HepG2 (cell line): ENCODE data around the gene IRS1. TPM values are rescaled to one million over a fixed set of nuclear protein-coding genes. Genes with fewer than 3 reads are reported as not detected.
A peak's percentile ranks its signal among the peaks of the same experiment; 100 is the strongest.

Experiments used
- ATAC-seq: fragments of 200-7000 bp; cut with Tn5 transposase; 3 replicates; pipeline ENCODE4 v1.9.1; 2020; ENCODE audit warnings: mild to moderate bottlenecking, moderate library complexity
- BruUV-seq: library from RNA; stranded (reverse); fragments of 400-500 nt; replicated peaks from 2 replicates; lab custom pipeline; 2021; lab: Mats Ljungman, UMichigan
- CTCF ChIA-PET: fragments of 300-600 bp; formaldehyde crosslinking; extraction: SDS; loops from one replicate; lab custom pipeline; 2021; ENCODE audit warnings: low total read pairs, inconsistent platforms, low intra/inter-chr PET ratio; lab: Yijun Ruan, JAX
- POLR2A ChIA-PET: fragments of 350-600 bp; sonication (Branson Sonifier 250); formaldehyde crosslinking; loops from one replicate; lab custom pipeline; 2020; ENCODE audit warnings: antibody characterized with exemption, inconsistent platforms; lab: Yijun Ruan, JAX
- DNase-seq: peaks from one replicate; pipeline ENCODE4 v3.0.0-alpha.2; 2015; ENCODE audit warnings: low spot score
- FAIRE-seq: peaks from 3 replicates; lab custom pipeline; 2011; peaks lifted over from hg19 to GRCh38; lab: Jason Lieb, UNC
- H2AFZ ChIP-seq: one replicate; pipeline ENCODE4 v1.6.1; 2011; ENCODE audit warnings: low read length, inconsistent platforms
- H3K27ac ChIP-seq: fragments of 300-600 bp; 3 replicates; pipeline ENCODE4 v1.8.0; 2011; ENCODE audit warnings: mixed run types, mild to moderate bottlenecking, mixed read lengths, low read length, inconsistent platforms; ENCODE audit not compliant: insufficient read depth; ENCODE audit errors: extremely low read length
- H3K27me3 ChIP-seq, 2 experiments: fragments of 200-600 bp in 1 of 2; 2 replicates in 1 of 2; 3 replicates in 1 of 2; pipeline versions ENCODE4 v1.6.0 to v1.8.0; 2011; ENCODE audit warnings: low read length in 2 of 2, mild to moderate bottlenecking in 2 of 2, moderate library complexity in 2 of 2, inconsistent platforms in 1 of 2; ENCODE audit not compliant: insufficient read depth in 2 of 2, control insufficient read depth in 1 of 2
- H3K36me3 ChIP-seq, 2 experiments: fragments of 200-600 bp in 1 of 2; replicated peaks in 1 of 2; 2 replicates in 1 of 2; 3 replicates in 1 of 2; pipeline versions ENCODE4 v1.5.1 to v1.8.0; 2011; ENCODE audit warnings: low read length in 2 of 2, inconsistent platforms in 1 of 2; ENCODE audit not compliant: insufficient read depth in 2 of 2, control insufficient read depth in 1 of 2
- H3K4me1 ChIP-seq: 2 replicates; pipeline ENCODE4 v1.5.1; 2012; ENCODE audit warnings: low read length, inconsistent platforms; ENCODE audit not compliant: insufficient read depth
- H3K4me2 ChIP-seq: 2 replicates; pipeline ENCODE4 v1.6.0; 2011; ENCODE audit warnings: low read depth, low read length, inconsistent platforms
- H3K4me3 ChIP-seq, 3 experiments: fragments of 200-600 bp in 1 of 3; sonication (generic), shearing (Covaris generic) in 1 of 3; replicated peaks in 1 of 3; 2 replicates each; pipeline ENCODE4 v1.5.1; 2011 to 2016; ENCODE audit warnings: low read length in 3 of 3, inconsistent platforms in 2 of 3, low read depth in 2 of 3, mild to moderate bottlenecking in 2 of 3, control low read depth in 1 of 3, mixed read lengths in 1 of 3; ENCODE audit not compliant: insufficient read depth in 1 of 3
- H3K79me2 ChIP-seq: one replicate; pipeline ENCODE4 v1.6.1; 2011; ENCODE audit warnings: low read length, inconsistent platforms; ENCODE audit not compliant: insufficient read depth
- H3K9ac ChIP-seq: 2 replicates; pipeline ENCODE4 v1.6.0; 2011; ENCODE audit warnings: mild to moderate bottlenecking, low read depth, low read length, inconsistent platforms; ENCODE audit not compliant: insufficient read depth
- H3K9me3 ChIP-seq: 2 replicates; pipeline ENCODE4 v1.5.1; 2012; ENCODE audit warnings: mild to moderate bottlenecking, low read length
- H4K20me1 ChIP-seq: 2 replicates; pipeline ENCODE4 v1.6.0; 2011; ENCODE audit warnings: inconsistent platforms, mild to moderate bottlenecking, low read length, moderate library complexity; ENCODE audit not compliant: insufficient read depth
- NBN ChIP-seq: fragments of 450-650 bp; conservative IDR thresholded peaks from 2 replicates; pipeline ENCODE4 v1.6.1; 2017
- NFE2 ChIP-seq: sonication (generic); formaldehyde crosslinking; IDR thresholded peaks from 2 replicates; pipeline ENCODE4 v1.4.0; 2020; ENCODE audit warnings: missing genetic modification reagents
- NFKBIZ ChIP-seq: IDR thresholded peaks from 2 replicates; pipeline ENCODE4 v1.6.1; 2018; ENCODE audit warnings: missing genetic modification reagents, missing compliant biosample characterization
- NR3C1 ChIP-seq: sonication (generic); formaldehyde crosslinking; IDR thresholded peaks from 2 replicates; pipeline ENCODE4 v1.4.0; 2020; ENCODE audit warnings: missing genetic modification reagents
- TOPORS ChIP-seq: sonication (generic); formaldehyde crosslinking; IDR thresholded peaks from 2 replicates; pipeline ENCODE4 v1.8.0; 2023; ENCODE audit warnings: mild to moderate bottlenecking, missing genetic modification reagents
- WIZ ChIP-seq: sonication (generic); formaldehyde crosslinking; IDR thresholded peaks from 2 replicates; pipeline ENCODE4 v1.5.1; 2020; ENCODE audit warnings: mild to moderate bottlenecking, missing genetic modification reagents
- ZBTB39 ChIP-seq: sonication (generic); formaldehyde crosslinking; IDR thresholded peaks from 2 replicates; pipeline ENCODE4 v1.5.0; 2020; ENCODE audit warnings: missing genetic modification reagents
- ZMYM3 ChIP-seq: sonication (generic); formaldehyde crosslinking; IDR thresholded peaks from 2 replicates; pipeline ENCODE4 v1.5.1; 2020; ENCODE audit warnings: mild to moderate bottlenecking, missing genetic modification reagents
- ZNF83 ChIP-seq: sonication (generic); formaldehyde crosslinking; IDR thresholded peaks from 2 replicates; pipeline ENCODE4 v1.4.0; 2020; ENCODE audit warnings: missing genetic modification reagents, mild to moderate bottlenecking, borderline replicate concordance
- ZSCAN31 ChIP-seq: sonication (generic); formaldehyde crosslinking; IDR thresholded peaks from 2 replicates; pipeline ENCODE4 v1.5.0; 2020; ENCODE audit warnings: low read depth, mild to moderate bottlenecking, missing genetic modification reagents
- WGBS: methylation state at CpG from one replicate; pipeline ENCODE4 v1.1.6; 2017; ENCODE audit warnings: low lambda C conversion rate; 5-methylcytosine and 5-hydroxymethylcytosine counted together
- in situ Hi-C: cut with HindIII; loops from 2 replicates; pipeline ENCODE4 v1.10.0; 2017; ENCODE audit warnings: low pct_unique_long_range_greater_than_20kb; ENCODE audit not compliant: extremely low pct_ligation_motif_present
- intact Hi-C: fragments of 100-400 bp; cut with micrococcal nuclease; formaldehyde crosslinking; loops from one replicate; pipeline ENCODE4 v1.10.0; 2022; ENCODE audit not compliant: unreplicated experiment
- polyA plus RNA-seq, 8 experiments: library from polyadenylated mRNA; depleted of rRNA in 3 of 8; stranded (reverse) in 7 of 8; unstranded in 1 of 8; fragments of >200 nt; fragmentation: Illumina TruSeq in 4 of 8; extraction: Trizol in 4 of 8; gene quantifications; 2 replicates each; pipeline versions ENCODE4 v1.2.1 to v1.2.3, GENCODE V29; 2011 to 2016; ENCODE audit warnings: low read depth in 4 of 8, missing spikeins in 1 of 8, mixed read lengths in 1 of 8; ENCODE audit not compliant: insufficient read depth in 1 of 8
- total RNA-seq, 5 experiments: library from RNA; depleted of rRNA; stranded (reverse); fragments of >200 nt; fragmentation: Illumina TruSeq; extraction: Trizol; gene quantifications; 2 replicates each; pipeline ENCODE4 v1.2.3, GENCODE V29; 2016; ENCODE audit warnings: low read depth in 1 of 5
- TF ChIP-seq, protein P1 (sequence below): sonication (generic); formaldehyde crosslinking; conservative IDR thresholded peaks from 2 replicates; pipeline ENCODE4 v1.4.0; 2020; ENCODE audit warnings: missing genetic modification reagents
- TF ChIP-seq, protein P2 (sequence below): sonication (generic); formaldehyde crosslinking; IDR thresholded peaks from 2 replicates; pipeline ENCODE4 v1.5.0; 2020; ENCODE audit warnings: mild to moderate bottlenecking, missing genetic modification reagents, borderline replicate concordance

Gene IRS1
- total and polyA plus RNA-seq, 2 of the 13 experiments (the other 11 are each of a cell fraction or from before 2014, with no cell fraction given): 8.7 to 9.0 TPM

DNA sequence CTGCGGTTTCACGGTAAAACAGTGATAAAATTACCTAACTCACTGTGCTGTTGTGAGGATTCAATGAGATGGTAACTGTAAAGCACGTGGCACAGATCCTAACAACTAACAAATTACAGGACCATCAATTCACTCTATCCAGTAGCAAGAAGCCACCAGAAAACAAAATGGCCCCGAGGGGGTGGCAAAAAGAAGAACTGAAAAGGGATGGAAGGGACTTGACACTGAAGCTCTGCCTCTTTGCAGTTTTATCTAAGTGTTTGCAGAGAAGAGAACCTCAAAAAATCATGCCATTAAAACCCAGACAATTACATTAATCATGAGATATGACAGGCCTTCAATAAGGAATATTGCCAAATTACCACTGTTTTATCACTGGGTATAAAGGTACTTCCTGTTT lies 46.7 kb downstream of the IRS1 start:
- Histone ChIP-seq H3K9me3 (no peaks in the 10 kb centered on the region), H3K4me1 (peaks cover 18% of the 10 kb centered on the region)
- peak; percentile 32 for FAIRE-seq
- TF ChIP-seq ZNF83 (CRISPR knock-in tag) (no peak), NFKBIZ (CRISPR knock-in tag) (no peak), ZSCAN31 (CRISPR knock-in tag) (no peak), NBN (no peak), ZBTB39 (CRISPR knock-in tag) (no peak), NR3C1 (CRISPR knock-in tag) (no peak), WIZ (CRISPR knock-in tag) (no peak), ZMYM3 (CRISPR knock-in tag) (no peak), NFE2 (CRISPR knock-in tag) (no peak), TOPORS (CRISPR knock-in tag) (no peak)
- TF ChIP-seq, protein P1, sequence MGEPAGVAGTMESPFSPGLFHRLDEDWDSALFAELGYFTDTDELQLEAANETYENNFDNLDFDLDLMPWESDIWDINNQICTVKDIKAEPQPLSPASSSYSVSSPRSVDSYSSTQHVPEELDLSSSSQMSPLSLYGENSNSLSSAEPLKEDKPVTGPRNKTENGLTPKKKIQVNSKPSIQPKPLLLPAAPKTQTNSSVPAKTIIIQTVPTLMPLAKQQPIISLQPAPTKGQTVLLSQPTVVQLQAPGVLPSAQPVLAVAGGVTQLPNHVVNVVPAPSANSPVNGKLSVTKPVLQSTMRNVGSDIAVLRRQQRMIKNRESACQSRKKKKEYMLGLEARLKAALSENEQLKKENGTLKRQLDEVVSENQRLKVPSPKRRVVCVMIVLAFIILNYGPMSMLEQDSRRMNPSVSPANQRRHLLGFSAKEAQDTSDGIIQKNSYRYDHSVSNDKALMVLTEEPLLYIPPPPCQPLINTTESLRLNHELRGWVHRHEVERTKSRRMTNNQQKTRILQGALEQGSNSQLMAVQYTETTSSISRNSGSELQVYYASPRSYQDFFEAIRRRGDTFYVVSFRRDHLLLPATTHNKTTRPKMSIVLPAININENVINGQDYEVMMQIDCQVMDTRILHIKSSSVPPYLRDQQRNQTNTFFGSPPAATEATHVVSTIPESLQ (CRISPR knock-in tag): no peak
- TF ChIP-seq, protein P2, sequence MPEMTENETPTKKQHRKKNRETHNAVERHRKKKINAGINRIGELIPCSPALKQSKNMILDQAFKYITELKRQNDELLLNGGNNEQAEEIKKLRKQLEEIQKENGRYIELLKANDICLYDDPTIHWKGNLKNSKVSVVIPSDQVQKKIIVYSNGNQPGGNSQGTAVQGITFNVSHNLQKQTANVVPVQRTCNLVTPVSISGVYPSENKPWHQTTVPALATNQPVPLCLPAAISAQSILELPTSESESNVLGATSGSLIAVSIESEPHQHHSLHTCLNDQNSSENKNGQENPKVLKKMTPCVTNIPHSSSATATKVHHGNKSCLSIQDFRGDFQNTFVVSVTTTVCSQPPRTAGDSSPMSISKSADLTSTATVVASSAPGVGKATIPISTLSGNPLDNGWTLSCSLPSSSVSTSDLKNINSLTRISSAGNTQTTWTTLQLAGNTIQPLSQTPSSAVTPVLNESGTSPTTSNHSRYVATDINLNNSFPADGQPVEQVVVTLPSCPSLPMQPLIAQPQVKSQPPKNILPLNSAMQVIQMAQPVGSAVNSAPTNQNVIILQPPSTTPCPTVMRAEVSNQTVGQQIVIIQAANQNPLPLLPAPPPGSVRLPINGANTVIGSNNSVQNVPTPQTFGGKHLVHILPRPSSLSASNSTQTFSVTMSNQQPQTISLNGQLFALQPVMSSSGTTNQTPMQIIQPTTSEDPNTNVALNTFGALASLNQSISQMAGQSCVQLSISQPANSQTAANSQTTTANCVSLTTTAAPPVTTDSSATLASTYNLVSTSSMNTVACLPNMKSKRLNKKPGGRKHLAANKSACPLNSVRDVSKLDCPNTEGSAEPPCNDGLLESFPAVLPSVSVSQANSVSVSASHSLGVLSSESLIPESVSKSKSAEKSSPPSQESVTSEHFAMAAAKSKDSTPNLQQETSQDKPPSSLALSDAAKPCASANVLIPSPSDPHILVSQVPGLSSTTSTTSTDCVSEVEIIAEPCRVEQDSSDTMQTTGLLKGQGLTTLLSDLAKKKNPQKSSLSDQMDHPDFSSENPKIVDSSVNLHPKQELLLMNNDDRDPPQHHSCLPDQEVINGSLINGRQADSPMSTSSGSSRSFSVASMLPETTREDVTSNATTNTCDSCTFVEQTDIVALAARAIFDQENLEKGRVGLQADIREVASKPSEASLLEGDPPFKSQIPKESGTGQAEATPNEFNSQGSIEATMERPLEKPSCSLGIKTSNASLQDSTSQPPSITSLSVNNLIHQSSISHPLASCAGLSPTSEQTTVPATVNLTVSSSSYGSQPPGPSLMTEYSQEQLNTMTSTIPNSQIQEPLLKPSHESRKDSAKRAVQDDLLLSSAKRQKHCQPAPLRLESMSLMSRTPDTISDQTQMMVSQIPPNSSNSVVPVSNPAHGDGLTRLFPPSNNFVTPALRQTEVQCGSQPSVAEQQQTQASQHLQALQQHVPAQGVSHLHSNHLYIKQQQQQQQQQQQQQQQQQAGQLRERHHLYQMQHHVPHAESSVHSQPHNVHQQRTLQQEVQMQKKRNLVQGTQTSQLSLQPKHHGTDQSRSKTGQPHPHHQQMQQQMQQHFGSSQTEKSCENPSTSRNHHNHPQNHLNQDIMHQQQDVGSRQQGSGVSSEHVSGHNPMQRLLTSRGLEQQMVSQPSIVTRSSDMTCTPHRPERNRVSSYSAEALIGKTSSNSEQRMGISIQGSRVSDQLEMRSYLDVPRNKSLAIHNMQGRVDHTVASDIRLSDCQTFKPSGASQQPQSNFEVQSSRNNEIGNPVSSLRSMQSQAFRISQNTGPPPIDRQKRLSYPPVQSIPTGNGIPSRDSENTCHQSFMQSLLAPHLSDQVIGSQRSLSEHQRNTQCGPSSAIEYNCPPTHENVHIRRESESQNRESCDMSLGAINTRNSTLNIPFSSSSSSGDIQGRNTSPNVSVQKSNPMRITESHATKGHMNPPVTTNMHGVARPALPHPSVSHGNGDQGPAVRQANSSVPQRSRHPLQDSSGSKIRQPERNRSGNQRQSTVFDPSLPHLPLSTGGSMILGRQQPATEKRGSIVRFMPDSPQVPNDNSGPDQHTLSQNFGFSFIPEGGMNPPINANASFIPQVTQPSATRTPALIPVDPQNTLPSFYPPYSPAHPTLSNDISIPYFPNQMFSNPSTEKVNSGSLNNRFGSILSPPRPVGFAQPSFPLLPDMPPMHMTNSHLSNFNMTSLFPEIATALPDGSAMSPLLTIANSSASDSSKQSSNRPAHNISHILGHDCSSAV (CRISPR knock-in tag): no peak
- TF ChIP-seq, all 625 proteins: peak for 0
- H3K9ac ChIP-seq: no peak overlapping the region
- no peaks in the 10 kb centered on the region for H3K27me3 ChIP-seq
- in situ Hi-C loops: no loop called here
- no peak for DNase-seq
- no TSS peak for BruUV-seq
- POLR2A ChIA-PET: no interaction called here
- H3K4me2 ChIP-seq: no peak overlapping the region
- H3K27ac ChIP-seq: no peak overlapping the region
- no peak for ATAC-seq
- CTCF ChIA-PET: no interaction called here
- intact Hi-C loops: no loop called here
- no peaks in the 10 kb centered on the region for H4K20me1 ChIP-seq
- H3K4me3 ChIP-seq: no peak overlapping the region
- no peaks in the 10 kb centered on the region; a peak in 2 of 5 replicates for H3K36me3 ChIP-seq
- no peak overlapping the region for H2AFZ ChIP-seq
- 81% methylated on average over 4 of the region's 4 CpGs for WGBS
- peaks cover 12% of the 10 kb centered on the region for H3K79me2 ChIP-seq
